ENCODE measurements around the gene MADCAM1. TPM values are rescaled to one million over a fixed set of nuclear protein-coding genes. Genes with fewer than 3 reads are reported as not detected.
A peak's percentile ranks its signal among the peaks of the same experiment; 100 is the strongest.

The MADCAM1 gene
- total RNA-seq, 4 donors from 2014 or later, result 0.21 TPM; not detected in 3

DNA sequence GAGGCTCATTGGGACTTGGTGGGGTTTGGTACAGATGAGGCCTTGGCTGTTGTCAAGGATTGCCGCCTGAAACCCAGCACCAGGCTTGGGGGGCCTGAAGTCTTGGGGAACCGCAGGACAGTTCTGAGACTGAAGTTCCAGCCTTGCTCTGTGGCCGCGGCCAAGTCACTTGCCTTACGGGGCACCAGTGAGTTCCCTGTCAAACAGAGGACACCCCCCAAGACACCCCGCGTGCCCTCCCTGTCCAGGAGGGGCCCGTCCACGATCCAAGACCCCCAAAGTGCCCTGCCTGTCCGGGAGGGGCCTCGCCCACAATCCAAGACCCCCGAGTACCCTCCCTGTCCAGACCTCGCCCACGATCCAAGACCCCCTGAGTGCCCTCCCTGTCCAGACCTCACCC, 37.8 kb downstream of the MADCAM1 start:
- H3K4me1 ChIP-seq, result peaks cover 6 to 41% (median 21%) of the 10 kb centered on the region in 4 donors
- peak overlapping the region in 3 of 4 donors; percentile 80 to 99 (median 95) for H3K27ac ChIP-seq
- peak overlapping the region in 2 of 4 donors; percentile 83 to 99 for H3K4me3 ChIP-seq
- H3K36me3 ChIP-seq, result peaks cover 5 to 40% (median 14%) of the 10 kb centered on the region in 3 donors
- no peaks in the 10 kb centered on the region for H3K9me3 ChIP-seq
- DNase-seq (ENCODE audit: low spot score in 2 of 2), result no peak
- no peaks in the 10 kb centered on the region for H3K27me3 ChIP-seq
- WGBS, 2 donors, result 73 to 81% methylated on average over 13 to 14 of the region's 14 CpGs
- TF ChIP-seq EP300 (IDR thresholded peaks at IDR 0.05) (no peak), POLR2A (IDR thresholded peaks at IDR 0.05) (no peak)
- TF ChIP-seq, protein P1, sequence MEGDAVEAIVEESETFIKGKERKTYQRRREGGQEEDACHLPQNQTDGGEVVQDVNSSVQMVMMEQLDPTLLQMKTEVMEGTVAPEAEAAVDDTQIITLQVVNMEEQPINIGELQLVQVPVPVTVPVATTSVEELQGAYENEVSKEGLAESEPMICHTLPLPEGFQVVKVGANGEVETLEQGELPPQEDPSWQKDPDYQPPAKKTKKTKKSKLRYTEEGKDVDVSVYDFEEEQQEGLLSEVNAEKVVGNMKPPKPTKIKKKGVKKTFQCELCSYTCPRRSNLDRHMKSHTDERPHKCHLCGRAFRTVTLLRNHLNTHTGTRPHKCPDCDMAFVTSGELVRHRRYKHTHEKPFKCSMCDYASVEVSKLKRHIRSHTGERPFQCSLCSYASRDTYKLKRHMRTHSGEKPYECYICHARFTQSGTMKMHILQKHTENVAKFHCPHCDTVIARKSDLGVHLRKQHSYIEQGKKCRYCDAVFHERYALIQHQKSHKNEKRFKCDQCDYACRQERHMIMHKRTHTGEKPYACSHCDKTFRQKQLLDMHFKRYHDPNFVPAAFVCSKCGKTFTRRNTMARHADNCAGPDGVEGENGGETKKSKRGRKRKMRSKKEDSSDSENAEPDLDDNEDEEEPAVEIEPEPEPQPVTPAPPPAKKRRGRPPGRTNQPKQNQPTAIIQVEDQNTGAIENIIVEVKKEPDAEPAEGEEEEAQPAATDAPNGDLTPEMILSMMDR (IDR thresholded peaks at IDR 0.05), result no peak

DNA sequence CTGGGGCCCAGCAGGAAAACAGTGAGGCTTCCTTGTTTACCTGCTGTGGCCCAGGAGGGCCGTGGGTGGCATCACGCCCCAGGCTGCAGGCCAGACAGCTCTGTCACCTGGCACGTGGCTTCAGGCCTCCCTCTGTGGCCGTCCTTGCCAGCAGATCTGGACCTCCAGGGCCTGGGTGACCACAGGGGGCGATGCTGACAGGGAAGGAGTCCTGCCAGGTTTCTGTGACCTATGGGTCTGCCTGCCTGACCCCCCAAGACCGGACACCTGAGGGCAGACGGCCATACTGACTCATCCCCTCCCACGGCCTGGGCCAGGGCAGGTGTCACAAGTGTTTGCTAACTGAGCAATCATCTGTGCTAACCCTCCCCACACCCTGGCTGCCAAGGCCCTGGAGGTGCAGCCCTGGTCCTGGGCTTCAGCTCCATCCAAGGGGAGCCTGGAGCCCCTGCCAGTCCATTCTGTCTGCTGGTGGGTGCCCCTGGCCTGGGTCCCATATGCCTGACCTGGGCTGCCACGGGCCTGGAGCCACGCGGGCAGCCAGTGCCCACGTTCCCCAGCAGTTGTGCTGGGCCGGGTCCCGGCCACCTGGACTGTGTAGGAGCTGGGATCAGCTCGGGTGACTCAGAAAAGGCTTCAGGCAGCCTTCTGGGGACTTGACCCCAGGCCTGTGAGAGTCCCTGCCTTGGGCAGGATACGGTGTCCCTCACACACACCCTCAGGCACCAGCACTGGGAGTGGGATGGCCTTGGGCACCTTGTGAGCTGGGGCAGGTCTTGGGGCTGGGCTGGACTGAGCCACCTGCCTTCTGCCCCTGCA, 38.9 kb downstream of the MADCAM1 start:
- no peaks in the 10 kb centered on the region for H3K9me3 ChIP-seq
- H3K27me3 ChIP-seq, result no peaks in the 10 kb centered on the region
- WGBS, 2 donors, result 66 to 78% methylated on average over 6 to 14 of the region's 16 CpGs
- peaks cover 6 to 40% (median 21%) of the 10 kb centered on the region in 4 donors for H3K4me1 ChIP-seq
- no peak for DNase-seq (ENCODE audit: low spot score in 2 of 2)
- TF ChIP-seq, protein P1 (IDR thresholded peaks at IDR 0.05), result no peak
- TF ChIP-seq EP300 (IDR thresholded peaks at IDR 0.05), result no peak
- TF ChIP-seq POLR2A (IDR thresholded peaks at IDR 0.05), result no peak
- peaks cover 5 to 47% (median 20%) of the 10 kb centered on the region in 3 donors for H3K36me3 ChIP-seq
- no peak overlapping the region for H3K4me3 ChIP-seq
- H3K27ac ChIP-seq, result no peak overlapping the region

DNA sequence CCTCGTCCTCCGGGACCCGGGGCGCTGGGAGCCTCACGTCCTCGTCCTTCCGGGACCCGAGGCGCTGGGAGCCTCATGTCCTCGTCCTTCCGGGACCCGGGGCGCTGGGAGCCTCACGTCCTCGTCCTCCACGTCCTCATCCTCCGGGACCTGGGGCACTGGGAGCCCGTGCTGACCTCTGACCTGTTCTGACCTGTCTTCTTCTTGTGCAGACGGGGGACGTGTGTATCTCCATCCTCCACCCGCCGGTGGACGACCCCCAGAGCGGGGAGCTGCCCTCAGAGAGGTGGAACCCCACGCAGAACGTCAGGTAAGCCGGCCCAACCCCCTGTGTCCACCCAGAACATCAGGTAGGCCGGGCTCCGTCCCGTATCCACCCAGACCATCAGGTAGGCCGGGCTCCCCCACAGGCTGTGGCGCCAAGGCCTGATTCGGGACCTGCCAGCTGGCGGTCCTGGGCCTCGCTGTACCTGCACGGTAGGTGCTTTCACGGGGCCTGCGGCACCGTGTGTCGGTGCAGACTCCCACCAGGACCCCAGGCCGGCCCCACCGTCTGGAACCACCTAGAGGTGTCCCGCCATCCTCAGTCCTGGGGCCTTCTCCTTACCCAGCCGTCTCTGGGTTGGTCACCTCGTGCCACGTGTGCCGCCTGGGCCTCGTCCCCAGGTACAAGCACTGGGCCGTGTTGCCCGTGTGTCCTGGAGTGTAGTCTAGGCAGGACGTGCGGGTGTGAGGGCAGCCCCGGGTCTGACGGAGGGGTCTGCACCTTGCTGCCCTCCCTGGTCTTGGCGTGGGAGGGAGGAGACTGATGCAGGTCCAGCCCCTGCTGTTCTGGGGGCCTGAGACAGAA, 40.0 kb downstream of the MADCAM1 start:
- Histone ChIP-seq H3K4me3 (no peak overlapping the region), H3K27me3 (no peaks in the 10 kb centered on the region), H3K4me1 (peaks cover 6 to 33% (median 19%) of the 10 kb centered on the region in 4 donors), H3K36me3 (peaks cover 5 to 54% (median 20%) of the 10 kb centered on the region in 3 donors), H3K27ac (no peak overlapping the region), H3K9me3 (no peaks in the 10 kb centered on the region)
- TF ChIP-seq, protein P1 (IDR thresholded peaks at IDR 0.05), result no peak
- TF ChIP-seq EP300 (IDR thresholded peaks at IDR 0.05), result no peak
- no peak for TF ChIP-seq POLR2A (IDR thresholded peaks at IDR 0.05)
- DNase-seq (ENCODE audit: low spot score in 2 of 2), result no peak
- WGBS, 2 donors, result 89% methylated on average over 51 to 53 of the region's 55 CpGs

DNA sequence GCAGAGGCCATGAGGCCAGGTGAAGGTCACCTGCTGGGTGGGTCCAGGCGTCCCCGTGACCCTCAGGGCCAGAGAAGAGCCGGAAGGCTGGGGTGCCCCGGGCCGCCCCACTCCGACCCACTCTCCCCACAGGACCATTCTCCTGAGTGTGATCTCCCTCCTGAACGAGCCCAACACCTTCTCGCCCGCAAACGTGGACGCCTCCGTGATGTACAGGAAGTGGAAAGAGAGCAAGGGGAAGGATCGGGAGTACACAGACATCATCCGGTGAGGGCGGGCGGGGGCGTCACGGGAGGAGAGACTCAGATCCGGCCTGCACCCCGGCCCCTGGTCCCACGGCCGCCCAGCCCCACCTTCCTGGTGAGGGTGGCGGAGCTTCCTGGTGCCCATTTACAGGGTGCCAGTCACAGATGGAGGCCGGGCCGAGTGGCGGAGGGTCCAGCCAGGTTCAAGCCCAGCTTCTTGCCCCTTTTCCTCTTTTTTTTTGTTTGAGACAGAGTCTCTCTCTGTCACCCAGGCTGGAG, 40.7 kb downstream of the MADCAM1 start:
- DNase-seq (ENCODE audit: low spot score in 2 of 2), result no peak
- H3K4me1 ChIP-seq, result peaks cover 6 to 33% (median 19%) of the 10 kb centered on the region in 4 donors

More for the DNA sequence above, 40.7 kb downstream of the MADCAM1 start:
- Histone ChIP-seq H3K36me3 (peaks cover 5 to 61% (median 20%) of the 10 kb centered on the region in 3 donors), H3K9me3 (no peaks in the 10 kb centered on the region), H3K27ac (no peak overlapping the region), H3K27me3 (no peaks in the 10 kb centered on the region), H3K4me3 (no peak overlapping the region)
- TF ChIP-seq, protein P1 (IDR thresholded peaks at IDR 0.05), result no peak
- no peak for TF ChIP-seq EP300 (IDR thresholded peaks at IDR 0.05)
- no peak for TF ChIP-seq POLR2A (IDR thresholded peaks at IDR 0.05)
- WGBS, 2 donors, result 89 to 92% methylated on average over 25 to 26 of the region's 26 CpGs

All from tibial nerve (tissue), 4 donors.